Fibroblast of peridontal ligament (primary cell): Measurements from ENCODE around the gene CXADR.
"Not testable (repeated sequence)": the region's sequence is repeated elsewhere in the genome, so short reads cannot be mapped to it uniquely, and the experiment has no call there.

Source experiments
- DNase-seq: peaks from one replicate; pipeline ENCODE4 v3.0.0-alpha.2; 2010; ENCODE audit errors: extremely low read depth

CXADR gene

DNA sequence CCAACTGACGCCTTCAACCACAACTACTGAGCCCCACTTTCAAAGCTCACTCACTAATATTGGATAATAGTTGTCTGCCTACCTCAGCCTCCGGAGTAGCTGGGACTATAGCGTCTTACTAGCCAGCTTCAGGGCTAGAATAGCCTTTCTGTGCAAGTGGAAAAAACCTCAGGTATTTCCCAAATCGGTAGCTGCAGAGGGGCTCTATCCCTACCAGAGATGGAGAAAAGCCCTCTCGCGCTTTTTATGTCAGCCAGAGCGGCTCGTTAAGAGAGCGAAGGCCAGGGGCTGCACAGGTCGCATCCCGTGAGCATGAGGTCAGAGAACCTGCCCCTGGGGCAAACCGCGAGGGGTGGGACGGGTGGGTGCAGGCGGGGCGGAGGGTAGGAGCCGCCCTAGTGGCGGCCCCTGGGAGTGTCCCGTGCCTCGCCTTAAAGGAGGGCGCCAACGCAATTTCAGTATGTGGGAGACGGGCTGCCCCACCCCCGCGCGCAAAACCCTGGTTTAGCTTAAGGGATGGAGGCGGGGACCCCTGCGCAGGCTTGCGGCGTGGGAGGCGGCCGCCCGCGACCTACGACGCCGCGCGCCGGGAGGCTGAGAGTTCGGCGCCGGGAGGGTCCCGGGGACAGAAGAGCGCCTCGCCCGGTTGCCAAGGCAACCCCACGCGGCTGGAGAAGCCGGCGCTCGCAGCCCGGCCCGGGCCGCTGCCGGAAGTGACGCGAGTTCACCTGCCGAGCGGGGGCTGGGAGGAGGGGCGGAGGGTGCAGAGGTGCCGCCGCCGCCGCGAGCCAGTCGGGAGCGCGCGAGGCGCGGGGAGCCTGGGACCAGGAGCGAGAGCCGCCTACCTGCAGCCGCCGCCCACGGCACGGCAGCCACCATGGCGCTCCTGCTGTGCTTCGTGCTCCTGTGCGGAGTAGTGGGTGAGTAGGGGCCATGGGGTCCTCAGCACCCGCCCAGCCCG, at the start of gene CXADR:
Gene CXADR (plus strand): TSS at position 791 of the 961 bp plus-strand sequence. CDS start 87 bp downstream, at position 878.
- no peak for DNase-seq

DNA sequence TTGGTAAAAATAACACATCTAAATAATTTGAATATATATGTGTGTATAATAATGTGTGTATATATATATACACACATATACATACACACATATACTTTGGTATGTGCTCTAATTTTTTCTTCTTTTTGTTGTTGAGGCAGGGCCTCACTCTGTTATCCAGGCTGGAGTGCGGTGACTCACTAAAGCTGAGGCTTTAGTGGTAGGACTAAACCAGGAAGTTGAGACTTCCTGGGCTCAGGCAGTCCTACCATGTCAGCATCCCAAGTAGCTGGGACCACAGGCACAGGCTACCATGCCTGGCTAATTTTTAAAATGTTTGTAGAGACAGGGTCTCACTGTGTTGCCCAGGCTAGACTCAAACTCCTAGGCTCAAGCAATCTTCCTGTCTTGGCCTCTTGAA, 46.7 kb upstream of the CXADR start:
- DNase-seq: peak; percentile 24

DNA sequence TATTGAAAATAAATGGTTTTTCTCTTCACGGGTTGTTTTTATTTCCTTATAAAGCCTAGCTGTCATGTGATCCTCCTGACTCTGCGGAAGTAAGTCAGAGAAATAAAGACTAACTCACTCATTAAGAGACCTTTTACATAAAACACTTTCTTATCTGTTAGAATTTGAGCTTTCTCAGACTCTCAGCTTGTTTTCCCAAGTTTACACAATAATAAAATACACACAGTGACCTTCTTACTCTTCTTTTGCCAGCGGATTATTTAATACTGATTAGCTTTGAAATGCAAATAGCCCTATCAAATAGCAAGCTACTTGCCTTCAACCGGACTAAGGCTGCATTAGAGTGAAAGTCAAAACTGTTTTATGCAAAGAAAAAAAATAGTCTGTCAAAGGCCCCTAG, 45.5 kb upstream of the CXADR start:
- no peak for DNase-seq

DNA sequence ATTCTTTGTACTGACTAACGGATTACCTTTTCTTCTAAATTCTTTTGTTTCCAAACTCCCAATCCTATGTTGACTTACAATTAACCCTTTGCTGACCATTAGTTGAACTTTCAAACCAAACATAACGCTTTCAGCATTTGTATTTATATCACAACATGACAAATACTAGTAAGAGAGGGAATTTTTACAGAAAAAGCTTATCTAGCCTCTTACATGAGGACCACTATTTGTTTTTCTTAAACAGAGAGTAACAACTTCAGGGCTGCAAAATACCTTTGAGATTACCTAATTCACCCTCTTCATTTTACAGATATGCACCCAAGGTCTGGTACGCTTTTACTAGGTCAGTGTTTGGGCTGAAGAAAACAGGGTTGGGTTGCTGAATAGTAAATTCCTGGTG, 45.0 kb upstream of the CXADR start:
- DNase-seq: no peak

DNA sequence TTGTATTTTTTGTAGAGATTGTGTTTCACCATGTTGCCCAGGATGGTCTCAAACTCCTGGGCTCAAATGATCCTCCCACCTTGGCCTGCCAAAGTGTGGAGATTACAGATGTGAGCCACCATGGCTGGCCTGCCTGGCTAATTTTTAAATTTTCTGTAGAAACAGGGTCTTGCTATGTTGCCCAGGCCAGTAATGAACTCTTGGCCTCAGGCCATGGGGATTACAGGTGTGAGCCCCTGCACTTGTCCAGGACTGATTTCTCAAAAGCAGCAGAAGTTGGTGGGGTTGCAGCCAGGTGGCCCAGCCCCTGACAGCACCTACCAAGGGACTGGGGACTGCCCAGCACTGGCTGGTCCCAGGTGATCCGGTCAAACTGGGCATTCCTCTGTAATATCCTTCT, 44.1 kb upstream of the CXADR start:
- no peak for DNase-seq

DNA sequence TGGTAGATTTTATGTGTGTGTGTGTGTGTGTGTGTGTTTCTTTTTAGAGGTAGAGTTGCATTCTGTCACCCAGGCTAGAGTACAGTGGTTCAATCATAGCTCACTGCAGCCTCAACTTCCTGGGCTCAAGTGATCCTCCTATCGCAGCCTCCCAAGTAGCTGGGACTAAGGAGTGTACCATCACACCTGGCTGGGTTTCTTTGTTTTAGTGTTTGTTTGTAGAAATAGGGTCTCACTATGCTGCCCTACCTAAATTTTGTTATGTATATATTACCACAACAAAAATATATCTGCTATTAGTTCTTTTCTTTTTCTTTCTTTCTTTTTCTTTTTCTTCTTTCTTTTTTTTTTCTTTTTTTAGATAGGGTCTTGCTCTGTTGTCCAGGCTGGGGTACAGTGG, 43.1 kb upstream of the CXADR start:
- no peak for DNase-seq

DNA sequence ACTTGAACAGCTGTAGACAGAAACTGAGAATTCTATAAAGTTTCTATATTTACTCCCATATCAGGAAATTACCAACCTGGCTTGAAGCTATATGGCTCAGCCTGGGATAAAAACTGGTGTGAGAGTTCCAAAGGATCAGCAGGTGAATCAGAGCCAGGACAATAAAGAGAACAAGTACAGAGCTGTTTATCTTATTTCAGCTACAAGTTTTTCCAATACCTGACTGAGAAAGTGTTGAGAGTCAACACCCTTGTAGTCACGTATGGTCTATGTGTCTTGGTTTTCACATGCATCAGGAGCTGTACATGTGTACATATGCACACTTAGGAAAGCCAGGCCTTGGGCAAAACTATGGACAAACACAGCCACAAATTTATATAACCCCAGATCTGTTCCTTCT, 40.7 kb upstream of the CXADR start:
- no peak for DNase-seq

DNA sequence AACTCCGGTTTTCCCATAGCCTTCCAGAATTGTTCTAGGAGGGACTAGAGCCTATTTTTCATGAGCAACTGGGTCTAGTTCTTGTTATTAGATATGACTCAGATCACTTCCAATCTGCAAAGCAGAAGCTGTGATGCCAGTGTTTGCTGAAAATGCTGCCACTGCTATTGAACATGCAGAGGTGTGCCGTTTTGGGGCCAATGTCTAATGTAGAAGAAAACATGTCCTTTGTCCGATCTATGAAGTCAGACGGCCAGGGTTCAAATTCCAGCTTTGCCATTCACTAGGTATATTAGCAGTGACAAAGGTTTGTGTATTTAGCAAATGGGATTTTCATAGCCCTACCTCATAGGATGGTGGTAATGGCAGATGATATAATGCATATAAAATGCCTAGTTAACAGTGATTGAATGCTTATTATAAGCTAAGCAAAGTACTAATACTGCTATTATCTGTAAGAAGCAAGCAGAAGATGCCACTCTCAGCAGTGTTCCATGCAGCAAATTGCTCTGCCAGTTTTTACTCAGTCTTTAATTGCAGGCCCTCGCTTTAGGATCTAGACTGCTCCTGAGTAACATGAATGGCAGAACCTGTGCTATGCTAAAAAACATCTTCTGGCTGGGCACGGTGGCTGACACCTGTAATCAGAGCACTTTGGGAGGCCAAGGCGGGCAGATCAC, 40.1 kb upstream of the CXADR start:
- no peak for DNase-seq

DNA sequence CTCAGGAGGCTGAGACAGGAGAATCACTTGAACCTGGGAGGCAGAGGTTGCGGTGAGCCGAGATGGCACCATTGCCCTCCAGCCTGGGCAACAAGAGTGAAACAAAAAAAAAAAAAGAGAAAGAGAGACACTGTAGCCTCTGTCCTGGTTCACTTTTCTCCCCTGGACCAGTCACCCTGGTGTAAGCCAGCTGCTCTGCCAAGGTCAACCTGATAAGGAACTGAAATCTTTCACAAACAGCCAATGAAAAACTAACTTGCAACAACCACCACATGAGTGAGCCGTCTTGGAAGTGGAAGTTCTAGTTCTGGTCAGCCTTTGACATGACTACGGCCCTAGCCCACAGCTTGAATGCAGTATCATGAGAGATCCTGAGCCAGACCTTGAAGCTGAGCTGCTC, 36.8 kb upstream of the CXADR start:
- no peak for DNase-seq

DNA sequence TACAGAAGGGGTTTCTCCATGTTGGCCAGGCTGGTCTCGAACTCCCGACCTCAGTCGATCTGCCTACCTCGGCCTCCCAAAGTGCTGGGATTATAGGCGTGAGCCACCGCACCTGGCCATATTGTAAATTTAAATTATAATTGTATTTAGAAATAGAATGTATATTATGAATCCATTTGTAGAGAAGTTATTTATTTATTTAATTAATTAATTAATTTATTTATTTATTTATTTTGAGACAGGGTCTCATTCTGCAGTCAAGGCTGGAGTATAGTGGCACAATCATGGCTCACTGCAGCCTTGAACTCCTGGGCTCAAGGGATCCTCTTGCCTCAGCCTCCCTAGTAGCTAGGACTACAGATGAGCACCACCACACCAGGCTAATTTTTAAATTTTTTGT, 34.7 kb upstream of the CXADR start:
- DNase-seq: not testable (repeated sequence)

DNA sequence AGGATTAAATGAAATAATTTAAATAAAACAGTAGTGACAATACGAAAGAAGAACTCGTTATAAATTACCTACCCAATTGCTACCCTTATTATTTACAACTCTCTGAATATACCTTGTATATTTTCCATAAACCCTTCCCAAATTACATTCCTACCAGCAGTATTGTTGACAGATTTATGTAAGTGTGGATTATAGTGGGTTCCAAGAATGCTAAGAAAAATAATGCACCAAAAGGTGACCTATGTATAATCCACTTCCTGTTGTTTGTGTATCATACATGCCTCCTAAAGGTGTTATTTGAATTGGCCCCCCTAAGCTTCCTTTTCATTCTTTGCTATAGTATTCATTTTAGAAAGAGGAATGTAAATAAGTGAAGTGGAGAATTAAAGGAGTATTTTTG, 33.2 kb upstream of the CXADR start:
- no peak for DNase-seq

DNA sequence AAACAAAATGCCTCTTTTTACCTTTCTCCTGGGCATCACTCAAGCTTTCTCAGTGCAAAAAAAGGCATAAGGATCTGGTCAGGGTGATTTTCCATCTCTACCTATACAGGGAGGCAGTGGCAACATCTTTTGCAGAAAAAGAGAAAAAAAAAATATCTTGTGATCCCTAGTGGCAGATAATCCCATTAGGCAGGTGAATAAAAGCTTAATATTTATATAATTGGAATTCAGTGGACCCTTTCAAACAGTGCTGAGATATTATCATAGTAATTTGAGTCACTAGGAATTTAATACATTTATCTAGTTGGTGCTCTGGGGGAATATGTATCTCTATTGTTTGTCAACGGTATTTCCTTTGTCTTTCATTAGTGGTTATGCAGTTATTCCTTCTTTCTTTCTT, 29.9 kb upstream of the CXADR start:
- no peak for DNase-seq

DNA sequence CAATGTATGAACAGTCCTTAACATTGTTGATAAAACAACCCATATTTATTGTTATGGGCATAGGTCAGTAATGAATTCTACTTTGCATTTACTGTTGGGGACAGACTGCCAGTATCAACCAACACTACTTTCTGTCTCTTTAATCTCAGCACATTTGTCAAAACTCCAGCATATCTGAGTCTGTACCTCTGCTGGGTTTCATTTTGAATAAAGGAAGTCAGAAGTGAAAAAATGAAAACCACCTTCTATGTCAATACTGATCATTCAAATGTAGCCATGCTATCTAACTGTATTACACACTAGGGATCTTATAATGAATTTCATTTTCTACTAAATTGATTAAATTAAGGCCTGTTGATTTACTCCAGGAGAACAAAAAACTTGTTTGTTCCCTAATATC, 24.2 kb upstream of the CXADR start:
- DNase-seq: no peak

DNA sequence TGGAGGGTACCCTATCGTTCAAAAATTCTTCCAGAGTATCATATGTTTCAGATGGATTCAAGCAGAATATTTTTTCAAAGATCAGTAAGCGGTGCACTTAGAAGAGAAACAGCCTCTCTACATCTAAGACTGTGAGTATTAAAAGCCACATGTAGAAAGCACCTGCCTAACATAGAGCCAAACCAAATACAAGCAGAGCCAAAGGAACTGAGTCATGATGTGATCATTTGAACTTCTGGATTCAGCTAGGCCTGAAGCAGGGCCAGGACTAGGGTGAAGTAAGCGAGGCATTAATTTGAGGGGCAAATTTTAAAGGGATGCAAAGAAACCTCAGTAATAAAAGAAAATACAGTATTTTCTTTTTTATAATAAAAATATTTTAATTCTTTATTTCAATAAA, 23.3 kb upstream of the CXADR start:
- DNase-seq: peak; percentile 36

DNA sequence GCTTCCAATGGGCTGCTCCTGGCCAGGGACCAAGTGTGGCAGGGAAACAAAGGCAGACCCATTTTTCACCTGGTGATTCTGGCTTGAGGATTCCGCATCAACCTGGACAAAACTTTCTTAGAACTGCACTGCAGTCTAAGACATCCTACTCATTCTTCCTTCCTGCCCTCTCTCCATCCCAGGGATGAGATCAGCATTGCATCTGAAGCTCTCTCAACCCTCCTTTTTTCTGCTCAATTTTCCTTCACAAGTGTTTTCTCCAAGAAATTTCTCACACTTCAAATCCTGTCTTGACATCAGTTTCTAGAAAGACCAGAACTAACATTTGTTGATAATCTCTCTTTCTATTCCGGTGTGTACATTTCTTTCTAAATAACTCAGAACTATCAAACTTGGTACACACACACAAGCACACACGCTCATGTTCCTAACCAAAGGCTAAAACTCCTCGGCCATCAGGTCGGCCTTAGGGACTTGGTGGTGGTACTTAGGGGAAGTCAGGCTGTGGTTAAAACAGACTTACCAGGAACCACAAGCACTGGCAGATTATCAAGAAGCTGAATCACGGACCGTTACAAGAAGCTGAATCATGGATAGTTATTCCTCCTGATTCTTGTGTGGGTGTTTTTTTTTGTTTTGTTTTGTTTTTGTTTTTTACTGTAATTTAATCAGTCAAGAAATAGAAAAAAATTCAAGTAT, 21.0 kb upstream of the CXADR start:
- peak; percentile 99 for DNase-seq

DNA sequence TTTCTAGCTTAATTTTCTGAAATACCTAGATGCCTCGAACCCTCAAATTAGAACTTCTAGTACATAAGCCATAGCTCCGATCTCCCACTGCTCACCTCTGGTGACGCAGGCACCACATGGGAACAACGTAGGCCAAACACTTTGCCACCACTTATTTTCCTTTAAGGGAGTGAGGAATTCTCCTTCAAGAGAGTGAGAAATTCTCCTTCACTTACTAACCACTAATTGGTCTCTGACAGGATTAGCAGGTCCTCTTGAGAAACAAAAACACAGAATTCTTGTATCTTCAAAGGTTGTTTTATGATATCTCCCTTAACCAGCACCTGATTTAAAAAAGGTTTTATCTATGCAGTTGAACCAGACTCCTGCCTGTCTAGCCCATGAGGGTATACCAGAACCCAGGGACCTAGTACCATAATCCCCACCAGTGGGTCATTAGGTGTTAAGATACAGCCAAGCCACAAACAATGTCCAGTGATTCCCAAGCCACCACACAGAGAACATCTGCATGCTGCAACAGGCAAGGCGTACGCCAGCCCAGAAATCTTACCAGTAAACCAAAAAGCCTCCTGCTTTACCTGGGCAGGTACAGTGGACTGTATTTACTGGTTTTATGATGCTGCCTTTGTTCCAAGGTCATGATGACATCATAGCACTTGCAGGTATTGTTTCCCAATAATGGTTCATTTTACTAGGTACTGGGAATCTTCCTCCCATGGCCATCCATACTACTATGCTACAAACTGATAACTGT, 20.3 kb upstream of the CXADR start:
- DNase-seq: no peak

DNA sequence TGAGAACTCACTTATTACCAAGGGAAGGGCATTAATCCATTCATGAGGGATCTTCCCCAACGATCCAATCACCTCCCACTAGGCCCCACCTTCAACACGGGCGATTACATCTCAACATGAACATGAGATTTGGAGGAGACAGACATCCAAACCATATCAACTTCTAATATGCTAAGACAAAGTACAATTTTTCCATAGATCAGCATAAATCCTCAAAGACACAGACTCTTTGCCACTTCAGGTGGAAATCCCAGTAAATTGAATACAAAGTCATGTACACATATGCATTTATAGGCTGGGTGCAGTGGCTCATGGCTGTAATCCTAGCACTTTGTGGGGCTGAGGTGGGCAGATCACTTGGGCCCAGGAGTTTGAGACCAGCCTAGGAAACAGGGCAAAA, 18.8 kb upstream of the CXADR start:
- no peak for DNase-seq

DNA sequence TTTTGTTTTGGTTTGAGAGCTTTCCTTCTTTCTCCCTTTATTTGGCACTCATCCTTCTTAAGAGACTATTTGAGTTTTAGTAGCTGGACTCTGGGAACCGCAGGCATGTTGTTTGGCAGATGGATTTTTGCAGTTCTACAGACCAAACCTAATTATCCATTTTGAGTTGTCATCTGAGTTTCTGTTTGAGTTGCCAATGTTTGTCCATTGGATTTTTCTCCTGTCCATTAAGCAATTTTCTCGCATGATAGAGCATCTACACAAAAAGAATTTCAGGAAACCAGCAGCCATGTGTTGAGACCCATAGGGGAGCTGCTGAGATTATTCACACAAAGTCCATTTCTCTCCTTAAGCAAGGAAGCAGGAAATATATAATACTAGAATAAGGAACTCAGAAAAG, 17.2 kb upstream of the CXADR start:
- DNase-seq: peak; percentile 92

DNA sequence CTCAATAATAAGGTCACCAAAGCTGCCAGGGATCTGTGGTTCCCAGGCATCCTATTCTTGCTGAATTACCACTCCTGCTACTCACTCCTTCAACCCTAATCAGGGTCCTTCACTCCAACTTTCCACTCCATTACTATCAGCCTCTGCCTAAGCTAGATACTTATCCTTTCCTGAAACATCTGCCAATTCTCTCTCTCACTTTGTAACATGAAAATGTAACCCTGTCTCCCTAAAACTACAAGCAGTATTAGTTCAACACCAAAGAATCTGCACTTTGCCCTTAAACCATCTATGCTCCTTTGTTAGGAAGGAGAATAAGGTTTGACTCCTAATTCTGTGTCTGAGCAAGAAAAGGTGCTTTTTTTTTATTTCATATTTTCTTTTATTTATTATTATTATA, 15.5 kb upstream of the CXADR start:
- DNase-seq: no peak

DNA sequence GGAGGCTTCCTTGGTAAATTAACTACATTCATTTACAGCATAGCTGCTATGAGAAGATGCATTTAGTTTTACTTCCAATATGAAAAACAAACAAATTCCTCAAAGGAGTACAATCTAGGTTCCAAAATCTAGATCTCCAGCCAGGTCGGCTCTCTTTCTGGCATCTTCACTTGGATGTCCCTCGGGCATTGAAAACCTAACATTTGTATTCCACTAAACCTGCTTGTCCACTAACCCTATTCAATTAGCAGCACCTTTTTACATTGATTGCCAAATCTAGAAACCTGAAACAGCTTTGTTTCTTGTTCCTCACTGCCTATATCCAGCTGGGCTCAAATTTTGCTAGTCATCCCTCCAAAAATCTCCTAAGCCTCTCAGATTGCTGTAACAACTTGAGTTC, 14.3 kb upstream of the CXADR start:
- no peak for DNase-seq

DNA sequence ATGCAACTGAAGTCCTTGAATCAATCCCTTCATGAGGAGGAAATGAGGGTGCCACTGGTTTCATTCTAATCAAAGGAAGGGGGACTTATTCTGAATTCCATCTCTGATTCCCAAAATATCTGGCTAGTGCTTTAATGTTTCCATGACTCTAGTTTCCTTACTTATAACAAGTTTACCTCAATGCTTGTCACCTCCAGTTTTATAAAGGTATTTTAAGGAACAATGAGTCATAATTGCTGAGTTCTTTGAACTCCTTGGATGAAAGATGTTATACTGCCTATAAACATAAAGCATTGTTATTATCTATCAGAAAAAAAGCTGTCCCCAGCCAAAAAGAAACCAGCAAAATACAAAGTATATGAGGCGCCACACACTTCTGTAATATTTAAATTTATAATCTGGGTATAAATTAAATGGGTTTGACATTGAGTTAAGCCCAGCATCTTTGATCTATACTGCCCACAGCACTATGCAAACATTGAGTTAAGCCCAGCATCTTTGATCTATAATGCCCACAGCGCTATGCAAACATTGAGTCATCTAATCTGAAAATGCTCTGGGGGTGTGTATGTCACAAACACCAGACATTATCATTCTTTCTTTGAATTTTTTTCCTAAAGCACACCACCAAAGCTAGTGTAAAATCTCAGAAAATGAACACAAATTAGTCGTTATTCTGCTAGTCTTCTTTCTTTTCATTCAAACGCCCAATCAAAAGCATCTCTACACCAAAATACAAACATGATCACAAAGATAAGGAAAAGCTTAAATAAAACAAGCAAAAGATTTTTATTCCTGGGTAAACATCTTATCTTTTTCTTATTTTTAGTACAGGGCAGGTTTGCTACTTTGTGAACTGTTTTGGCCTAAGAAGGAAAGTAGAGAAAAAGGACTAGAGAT, 11.5 kb upstream of the CXADR start:
- DNase-seq: no peak
